SK-MEL-5 (cell line): ENCODE measurements around the gene ROBO2. TPM values are rescaled to one million over a fixed set of nuclear protein-coding genes. Genes with fewer than 3 reads are reported as not detected.

Source experiments
- DNase-seq: peaks from one replicate; pipeline ENCODE4 v3.0.0-alpha.2; 2016; ENCODE audit warnings: low read depth, low spot score
- in situ Hi-C: cut with HindIII; loops from 2 replicates; pipeline ENCODE4 v1.10.0; 2016; ENCODE audit warnings: low sequenced_read_pairs, high pct_unique_total_duplicates, low pct_unique_long_range_greater_than_20kb
- total RNA-seq: library from RNA; depleted of rRNA; stranded (reverse); fragments of >200 nt; shearing (Covaris generic); gene quantifications from 2 replicates; pipeline ENCODE4 v1.2.3, GENCODE V29; 2014

ROBO2 gene
- total RNA-seq, 1 experiment from 2014 or later: 32.3 TPM

- in situ Hi-C loops: no loop called here
- no peak for DNase-seq
Measured at GRCh38 chr3:77530870-77531269, 491.0 kb downstream of the ROBO2 start.

GRCh38 chr3:77535116-77535515 is 495.2 kb downstream of the ROBO2 start:
- in situ Hi-C loops: no loop called here
- no peak for DNase-seq

GRCh38 chr3:77536038-77536775 is 496.3 kb downstream of the ROBO2 start:
- in situ Hi-C loops: no loop called here

GRCh38 chr3:77539014-77539413 is 499.1 kb downstream of the ROBO2 start:
- in situ Hi-C loops: no loop called here
- DNase-seq: no peak

More at GRCh38 chr3:77536038-77536775, 496.3 kb downstream of the ROBO2 start:
- DNase-seq: no peak

DNA sequence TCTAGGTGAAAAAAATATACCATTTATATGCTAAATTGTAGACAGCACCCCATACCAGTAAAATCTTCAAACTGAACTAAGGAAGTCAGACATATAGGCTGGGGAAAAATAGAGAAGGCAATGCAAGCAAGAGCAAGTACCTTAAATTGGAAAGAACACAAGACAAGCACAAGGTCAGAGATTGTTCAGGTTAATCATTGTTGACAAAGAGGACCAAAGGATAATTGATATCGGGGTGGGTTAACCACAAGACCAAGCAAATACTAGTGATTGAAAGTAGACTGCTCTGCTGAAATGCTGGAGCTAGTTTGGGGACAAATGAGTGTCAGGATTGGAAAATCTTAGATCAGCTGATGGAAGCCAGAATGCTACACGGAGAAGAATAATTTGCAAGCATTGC is 499.8 kb downstream of the ROBO2 start:
- in situ Hi-C loops: no loop called here
- DNase-seq: no peak

- DNase-seq: no peak
- in situ Hi-C loops: no loop called here
Measured at GRCh38 chr3:77541203-77541922, 501.5 kb downstream of the ROBO2 start.

DNA sequence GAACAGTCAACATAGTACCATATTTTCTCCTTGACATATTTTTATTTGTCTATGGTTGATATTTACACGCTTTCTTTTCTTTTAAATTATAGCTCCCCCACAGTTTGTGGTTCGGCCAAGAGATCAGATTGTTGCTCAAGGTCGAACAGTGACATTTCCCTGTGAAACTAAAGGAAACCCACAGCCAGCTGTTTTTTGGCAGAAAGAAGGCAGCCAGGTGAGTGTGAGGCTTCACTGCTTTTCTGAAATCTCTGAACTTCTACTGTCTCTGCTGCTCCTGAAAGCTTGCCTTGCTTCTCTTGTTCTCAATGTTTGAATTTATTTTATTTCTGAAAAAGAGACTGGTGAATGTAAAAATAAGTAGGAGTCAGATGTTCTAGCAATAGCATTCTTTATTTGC is 506.3 kb downstream of the ROBO2 start:
- in situ Hi-C loops: no loop called here
- DNase-seq: no peak

DNA sequence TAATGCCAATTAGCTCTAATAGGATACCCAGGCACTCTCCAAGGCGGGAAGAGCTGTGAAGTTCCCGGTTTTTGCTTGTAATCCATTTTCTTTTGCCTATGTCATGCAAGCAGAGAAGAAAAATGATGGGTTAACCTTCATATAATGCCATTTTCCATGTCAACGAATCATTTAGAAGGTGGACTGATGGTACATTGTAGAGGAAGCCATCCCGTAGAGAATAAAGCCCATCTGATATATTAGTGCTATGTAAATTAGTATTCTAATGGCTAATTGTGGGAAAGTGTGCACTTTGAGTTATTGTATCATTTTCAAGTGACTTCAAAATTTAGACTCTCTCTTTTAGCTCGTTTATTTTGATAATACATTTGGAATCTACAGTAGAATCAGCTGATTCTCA is 509.1 kb downstream of the ROBO2 start:
- no peak for DNase-seq
- in situ Hi-C loops: no loop called here

GRCh38 chr3:77553240-77553639 is 513.3 kb downstream of the ROBO2 start:
- DNase-seq: no peak
- in situ Hi-C loops: no loop called here

- in situ Hi-C loops: no loop called here
Measured at GRCh38 chr3:77562089-77562488, 522.2 kb downstream of the ROBO2 start.

DNA sequence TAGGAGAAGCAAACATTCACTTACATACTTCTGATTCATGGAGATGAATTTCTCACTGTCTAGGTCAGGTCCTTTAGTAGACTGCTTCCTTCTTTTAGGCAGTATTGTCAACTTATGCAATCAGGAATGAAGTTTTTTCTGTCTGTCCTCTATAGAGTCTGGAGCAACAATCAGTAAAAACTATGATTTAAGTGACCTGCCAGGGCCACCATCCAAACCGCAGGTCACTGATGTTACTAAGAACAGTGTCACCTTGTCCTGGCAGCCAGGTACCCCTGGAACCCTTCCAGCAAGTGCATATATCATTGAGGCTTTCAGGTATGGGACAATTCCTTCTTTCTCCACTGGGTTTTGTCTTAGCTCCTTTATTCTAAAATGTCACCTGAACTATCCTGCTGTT is 523.1 kb downstream of the ROBO2 start:
- in situ Hi-C loops: no loop called here

More at GRCh38 chr3:77562089-77562488, 522.2 kb downstream of the ROBO2 start:
- DNase-seq: no peak

GRCh38 chr3:77566055-77566454 is 526.2 kb downstream of the ROBO2 start:
- no peak for DNase-seq
- in situ Hi-C loops: no loop called here

More for the DNA sequence above, 523.1 kb downstream of the ROBO2 start:
- DNase-seq: no peak

DNA sequence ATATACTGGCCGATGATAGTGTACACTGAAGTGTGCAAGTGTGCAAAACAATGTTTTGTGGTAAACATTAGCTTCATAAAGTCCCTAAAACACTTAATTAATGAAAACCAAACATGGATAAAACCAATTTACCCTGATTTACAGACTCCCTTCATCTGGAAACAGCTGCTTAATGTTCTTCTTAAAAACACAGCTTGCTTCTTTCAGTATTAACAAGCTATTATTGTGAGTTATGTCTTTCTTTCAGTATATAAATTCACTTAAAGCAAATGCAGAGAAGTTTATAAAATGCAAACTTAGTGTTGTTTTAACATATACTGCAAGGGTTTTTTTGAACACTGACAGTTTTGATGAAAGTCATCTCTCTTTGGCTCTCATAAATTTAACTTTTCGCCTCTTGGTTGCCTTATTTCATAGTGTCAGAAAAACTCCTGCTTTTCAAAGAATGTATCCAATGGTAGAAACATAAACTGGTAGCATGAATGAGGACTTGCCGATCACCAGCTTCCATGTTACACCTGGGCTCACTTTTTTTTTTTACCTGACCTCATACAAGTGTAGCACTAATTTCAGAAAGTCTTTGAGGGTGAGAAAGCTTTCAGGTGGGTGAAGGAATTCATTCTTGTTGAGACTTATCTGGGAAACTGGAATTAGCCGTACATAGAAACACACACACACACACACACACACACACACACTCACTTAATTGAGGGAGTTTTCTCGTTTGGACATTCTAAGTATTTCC is 532.2 kb downstream of the ROBO2 start:
- in situ Hi-C loops: no loop called here
- no peak for DNase-seq

DNA sequence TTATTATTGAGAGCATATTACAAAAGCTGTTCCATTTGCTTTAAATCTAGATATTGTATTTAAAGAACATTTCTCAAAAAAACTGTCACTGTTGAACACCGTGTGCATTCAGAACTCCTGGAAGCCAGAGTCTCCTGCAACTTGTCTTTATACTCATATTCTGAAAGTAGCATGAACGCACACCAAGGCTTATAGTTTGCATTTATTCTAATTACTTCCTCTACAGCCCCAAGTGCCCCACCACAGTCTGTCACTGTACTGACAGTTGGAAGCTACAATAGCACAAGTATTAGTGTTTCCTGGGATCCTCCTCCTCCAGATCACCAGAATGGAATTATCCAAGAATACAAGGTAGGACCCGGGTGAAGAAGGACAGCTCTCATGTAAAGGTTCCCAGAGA is 537.4 kb downstream of the ROBO2 start:
- DNase-seq: no peak
- in situ Hi-C loops: no loop called here

DNA sequence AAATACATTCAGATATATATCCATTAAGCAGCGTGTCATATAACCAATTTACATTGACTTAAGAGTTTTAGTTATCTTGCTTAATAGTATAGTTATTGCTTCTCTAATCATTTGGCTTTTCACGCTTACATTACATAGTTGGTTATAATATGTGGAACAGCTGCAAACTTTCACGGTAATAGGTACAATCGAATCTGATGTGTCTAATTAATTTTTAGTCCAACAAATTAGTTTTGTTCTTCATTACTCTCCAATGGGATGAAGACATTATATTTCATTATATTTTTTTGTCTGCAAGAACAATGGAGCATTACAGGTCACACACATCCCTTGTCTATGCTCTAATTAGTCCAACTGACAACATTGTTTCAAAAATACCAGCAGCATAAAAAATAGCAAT is 546.3 kb downstream of the ROBO2 start:
- DNase-seq: no peak
- in situ Hi-C loops: no loop called here

- no peak for DNase-seq
- in situ Hi-C loops: no loop called here
Measured at GRCh38 chr3:77588863-77589262, 549.0 kb downstream of the ROBO2 start.

GRCh38 chr3:77590191-77590590 is 550.3 kb downstream of the ROBO2 start:
- in situ Hi-C loops: no loop called here
- DNase-seq: no peak

DNA sequence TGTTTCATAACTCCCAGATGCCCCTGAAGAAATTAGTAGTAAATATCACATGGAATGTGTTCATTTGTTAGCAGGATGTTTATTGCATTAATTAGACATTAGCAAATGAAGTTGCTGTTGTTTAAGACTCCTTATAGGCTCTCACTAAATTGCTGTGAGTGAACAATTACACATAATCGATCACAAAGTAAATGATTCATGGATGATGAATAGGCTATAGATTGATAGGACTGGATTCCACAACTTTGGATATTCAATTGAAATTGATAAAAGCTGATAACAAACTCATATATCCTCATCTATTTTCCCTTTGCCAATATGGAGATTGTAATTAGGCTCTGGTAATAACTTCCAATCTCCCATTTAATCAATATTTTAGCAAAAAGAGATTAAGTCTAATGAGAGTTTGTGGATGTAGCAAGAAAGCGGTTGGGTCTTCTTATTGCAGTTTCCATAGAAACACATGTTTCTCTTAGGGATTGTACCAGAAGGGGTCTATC is 555.5 kb downstream of the ROBO2 start:
- no peak for DNase-seq

More for the DNA sequence above, 555.5 kb downstream of the ROBO2 start:
- in situ Hi-C loops: no loop called here
